ENCODE data around the gene FAM187B. TPM values are rescaled to one million over a fixed set of nuclear protein-coding genes. Genes with fewer than 3 reads are reported as not detected.

The FAM187B gene
- total and polyA plus RNA-seq, 4 donors: 0.20 to 0.28 TPM; not detected in 2

- Histone ChIP-seq H3K9me3 (ENCODE audit: control insufficient read depth in 4 of 4, insufficient read depth in 3 of 4, low read length in 3 of 4) (no peaks in the 10 kb centered on the region), H3K9ac (ENCODE audit: insufficient read depth in 1 of 2, low read length in 2 of 2) (no peak overlapping the region), H3K4me1 (ENCODE audit: control insufficient read depth in 5 of 5, insufficient read depth in 5 of 5, low read length in 5 of 5) (peaks cover 0 to 14% (median 8%) of the 10 kb centered on the region in 5 donors), H3K36me3 (ENCODE audit: control insufficient read depth in 4 of 4, insufficient read depth in 4 of 4, low read length in 4 of 4) (peaks cover 0 to 8% (median 0%) of the 10 kb centered on the region in 4 donors), H3K4me3 (no peak overlapping the region), H3K27ac (ENCODE audit: low read depth in 1 of 2, low read length in 1 of 2) (no peak overlapping the region), H3K27me3 (ENCODE audit: control insufficient read depth in 3 of 3, insufficient read depth in 3 of 3, low read length in 2 of 3) (no peaks in the 10 kb centered on the region)
- no peak for TF ChIP-seq CTCF (IDR thresholded peaks at IDR 0.05; ENCODE audit: control extremely low read depth, extremely low read depth)
- ATAC-seq (ENCODE audit: insufficient read depth, low FRiP score) (no peak), DNase-seq (no peak)
- 69 to 74% methylated on average over 7 of the region's 7 CpGs for WGBS, 2 donors
These were observed 36.0 kb upstream of the FAM187B start for GRCh38 chr19:35264268-35265125.

GRCh38 chr19:35262101-35262761 lies 33.7 kb upstream of the FAM187B start:
- DNase-seq (no peak), ATAC-seq (ENCODE audit: insufficient read depth, low FRiP score) (no peak)
- Histone ChIP-seq H3K4me3 (no peak overlapping the region), H3K27ac (ENCODE audit: low read depth in 1 of 2, low read length in 1 of 2) (no peak overlapping the region), H3K27me3 (ENCODE audit: control insufficient read depth in 3 of 3, insufficient read depth in 3 of 3, low read length in 2 of 3) (no peaks in the 10 kb centered on the region), H3K9ac (ENCODE audit: insufficient read depth in 1 of 2, low read length in 2 of 2) (no peak overlapping the region), H3K36me3 (ENCODE audit: control insufficient read depth in 4 of 4, insufficient read depth in 4 of 4, low read length in 4 of 4) (peaks cover 0 to 8% (median 0%) of the 10 kb centered on the region in 4 donors), H3K9me3 (ENCODE audit: control insufficient read depth in 4 of 4, insufficient read depth in 3 of 4, low read length in 3 of 4) (no peaks in the 10 kb centered on the region), H3K4me1 (ENCODE audit: control insufficient read depth in 5 of 5, insufficient read depth in 5 of 5, low read length in 5 of 5) (peaks cover 0 to 13% (median 8%) of the 10 kb centered on the region in 5 donors)
- 69 to 71% methylated on average over 17 of the region's 17 CpGs for whole genome bisulfite sequencing, 2 donors
- no peak for TF ChIP-seq CTCF (IDR thresholded peaks at IDR 0.05; ENCODE audit: control extremely low read depth, extremely low read depth)

DNA sequence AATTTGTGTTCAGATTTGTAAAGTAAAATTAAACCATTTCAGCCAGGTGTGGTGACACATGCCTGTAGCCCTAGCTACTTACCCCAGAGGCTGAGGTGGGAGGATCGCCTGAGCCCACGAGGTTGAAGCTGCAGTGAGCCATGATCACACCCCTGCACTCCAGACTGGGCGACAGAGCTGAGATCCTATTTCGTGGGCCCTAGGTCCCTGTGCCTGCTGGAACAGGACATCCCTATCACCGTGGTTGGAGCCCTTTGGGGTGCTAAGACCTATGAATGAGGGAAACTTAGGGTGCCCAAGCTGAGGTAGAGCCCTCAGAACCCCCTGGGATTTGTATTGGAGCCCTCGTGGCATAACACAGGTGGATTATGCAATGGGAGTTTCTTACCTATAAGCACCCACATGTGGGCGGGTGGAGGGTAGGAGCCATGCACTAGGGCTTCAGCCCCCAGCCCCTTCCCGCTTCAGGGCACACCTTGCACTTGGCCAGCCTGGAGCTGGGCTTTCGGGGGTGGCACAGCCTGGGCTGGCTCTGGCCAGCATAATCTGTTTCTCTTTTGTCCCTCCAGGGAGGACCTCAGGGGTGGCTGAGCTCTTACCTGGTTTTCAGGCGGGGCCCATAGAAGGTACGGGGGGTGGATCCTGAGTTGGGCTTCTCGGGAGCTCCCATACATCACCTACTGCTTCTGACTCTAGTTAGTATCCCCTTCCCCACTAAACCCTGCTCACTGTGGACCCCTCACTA lies 33.0 kb upstream of the FAM187B start:
- Histone ChIP-seq H3K36me3 (ENCODE audit: control insufficient read depth in 4 of 4, insufficient read depth in 4 of 4, low read length in 4 of 4) (peaks cover 0 to 8% (median 0%) of the 10 kb centered on the region in 4 donors), H3K9me3 (ENCODE audit: control insufficient read depth in 4 of 4, insufficient read depth in 3 of 4, low read length in 3 of 4) (no peaks in the 10 kb centered on the region), H3K4me1 (ENCODE audit: control insufficient read depth in 5 of 5, insufficient read depth in 5 of 5, low read length in 5 of 5) (peaks cover 0 to 12% (median 6%) of the 10 kb centered on the region in 5 donors), H3K9ac (ENCODE audit: insufficient read depth in 1 of 2, low read length in 2 of 2) (no peak overlapping the region), H3K27me3 (ENCODE audit: control insufficient read depth in 3 of 3, insufficient read depth in 3 of 3, low read length in 2 of 3) (no peaks in the 10 kb centered on the region), H3K4me3 (no peak overlapping the region), H3K27ac (ENCODE audit: low read depth in 1 of 2, low read length in 1 of 2) (no peak overlapping the region)
- 78 to 89% methylated on average over 12 of the region's 12 CpGs for WGBS, 2 donors
- DNase-seq (no peak), ATAC-seq (ENCODE audit: insufficient read depth, low FRiP score) (no peak)
- TF ChIP-seq CTCF (IDR thresholded peaks at IDR 0.05; ENCODE audit: control extremely low read depth, extremely low read depth): no peak

Data from lung (tissue), 12 donors.